ENCODE results near the gene ZNF783. TPM values are rescaled to one million over a fixed set of nuclear protein-coding genes. Genes with fewer than 3 reads are reported as not detected.

The ZNF783 gene
- total and polyA plus RNA-seq, 2 of the 8 experiments (the other 6 are each of a cell fraction or from before 2014, with no cell fraction given): 7.3 to 8.2 TPM

- H2BK20ac ChIP-seq (ENCODE audit: low read length): no peak overlapping the region
- H2BK120ac ChIP-seq (replicated peaks; ENCODE audit: low read depth, low read length): no peak overlapping the region
- POLR2A ChIA-PET (ENCODE audit: partially characterized antibody): interaction anchor here (0.6 kb wide), 1 partner anchor 24 kb away, joined by 3 read pairs; no protein-coding TSS in a partner anchor
- no peaks in the 10 kb centered on the region for H3K9me3 ChIP-seq (ENCODE audit: insufficient read depth in 2 of 2, low read depth in 1 of 2, low read length in 1 of 2)
- peaks cover 9 to 42% (median 32%) of the 10 kb centered on the region in 4 experiments for H3K36me3 ChIP-seq (ENCODE audit: control insufficient read depth in 2 of 4, insufficient read depth in 4 of 4, low read length in 3 of 4)
- H3K27me3 ChIP-seq (replicated peaks in 1 of 4; ENCODE audit: control insufficient read depth in 3 of 4, extremely low read depth in 1 of 4, insufficient read depth in 3 of 4, low read length in 3 of 4): peaks cover 0 to 2% (median 1%) of the 10 kb centered on the region in 4 experiments; a peak in 1 of 7 replicates
- no peak overlapping the region for H4K91ac ChIP-seq (replicated peaks; ENCODE audit: insufficient read length, low read length)
- TF ChIP-seq CEBPB (IDR thresholded peaks at IDR 0.05; ENCODE audit: low read depth, low read length) (no peak), NANOG (IDR thresholded peaks at IDR 0.05; ENCODE audit: insufficient read depth, low read depth, low read length, poor library complexity, severe bottlenecking) (no peak), EP300 (IDR thresholded peaks at IDR 0.05; ENCODE audit: borderline replicate concordance in 1 of 2, low read depth in 2 of 2, low read length in 2 of 2) (no peak), JUN (IDR thresholded peaks at IDR 0.05; ENCODE audit: low read depth, low read length) (no peak), YY1 (IDR thresholded peaks at IDR 0.05; ENCODE audit: low read depth, low read length) (no peak), EZH2 (IDR thresholded peaks at IDR 0.05; ENCODE audit: low read depth, low read length, severe bottlenecking) (no peak), SP1 (IDR thresholded peaks at IDR 0.05; ENCODE audit: low read depth, low read length) (no peak), ASH2L (IDR thresholded peaks at IDR 0.05; ENCODE audit: low read length) (no peak), EGR1 (IDR thresholded peaks at IDR 0.05; ENCODE audit: borderline replicate concordance, low read depth, low read length) (no peak)
- H2AK5ac ChIP-seq (ENCODE audit: low read depth, low read length): no peak overlapping the region
- no peak overlapping the region for H2BK15ac ChIP-seq (ENCODE audit: low read length)
- H3K4me2 ChIP-seq (ENCODE audit: insufficient read depth in 1 of 2, low read depth in 2 of 2, low read length in 2 of 2): no peak overlapping the region
- FAIRE-seq (no peak), DNase-seq (ENCODE audit: low read depth in 1 of 2, low spot score in 2 of 2) (no peak)
- no peak overlapping the region for H3K23ac ChIP-seq (ENCODE audit: insufficient read length)
- H3K4me3 ChIP-seq (ENCODE audit: extremely low read depth in 1 of 4, insufficient read depth in 2 of 4, low read depth in 3 of 4, low read length in 4 of 4): no peak overlapping the region
- no peak overlapping the region for H2BK12ac ChIP-seq (ENCODE audit: low read depth, low read length)
- no peak overlapping the region for H3K27ac ChIP-seq (ENCODE audit: low read depth, low read length)
- 94% methylated on average over 4 of the region's 4 CpGs; no CpG with 5 or more reads in 1 of the 2 experiments for WGBS, 2 experiments (ENCODE audit: extremely low coverage in 1 of 2, insufficient coverage in 1 of 2, insufficient read length in 1 of 2, insufficient replicate concordance in 2 of 2, low coverage in 1 of 2, low lambda C conversion rate in 2 of 2, missing lambda C conversion rate in 1 of 2)
- H4K8ac ChIP-seq (ENCODE audit: extremely low read depth, insufficient read depth, low read length): no peak overlapping the region; the same call in 1 of the 2 replicates
- CTCF ChIA-PET (ENCODE audit: partially characterized antibody): interaction anchor here (1.0 to 1.4 kb wide), 2 partner anchors 9 to 13 kb away, joined by 3 read pairs; no protein-coding TSS in a partner anchor
- H3K56ac ChIP-seq (replicated peaks; ENCODE audit: insufficient read length, low read depth, low read length): no peak overlapping the region
- no peak overlapping the region for H2AFZ ChIP-seq (ENCODE audit: low read length)
- H3K9ac ChIP-seq (replicated peaks in 1 of 4; ENCODE audit: extremely low read depth in 1 of 4, low read depth in 3 of 4, low read length in 3 of 4): no peak overlapping the region
- H4K20me1 ChIP-seq (replicated peaks in 1 of 2; ENCODE audit: control insufficient read depth in 1 of 2, insufficient read depth in 2 of 2, low read length in 2 of 2): peaks cover 0 to 2% of the 10 kb centered on the region in 2 experiments
- no peaks in the 10 kb centered on the region for H3K79me2 ChIP-seq (ENCODE audit: control insufficient read depth in 1 of 2, insufficient read depth in 2 of 2, low read length in 2 of 2)
- no peaks in the 10 kb centered on the region for H3K4me1 ChIP-seq (replicated peaks in 1 of 4; ENCODE audit: control insufficient read depth in 3 of 4, insufficient read depth in 4 of 4, low read length in 3 of 4)
- H3K14ac ChIP-seq (ENCODE audit: insufficient read length): no peak overlapping the region
- no peak overlapping the region for H3K4ac ChIP-seq (replicated peaks; ENCODE audit: insufficient read length, low read depth, low read length)
- no peak overlapping the region for H4K5ac ChIP-seq (ENCODE audit: insufficient read length, low read depth, low read length)
- no peak overlapping the region for H3K18ac ChIP-seq (ENCODE audit: extremely low read depth, low read length)
- H3K23me2 ChIP-seq (ENCODE audit: low read depth, low read length): peaks cover 4% of the 10 kb centered on the region; the same call in 1 of the 2 replicates
- H3K79me1 ChIP-seq (ENCODE audit: low read depth, low read length): no peaks in the 10 kb centered on the region; the same call in 1 of the 2 replicates
- no peak overlapping the region for H2BK5ac ChIP-seq (ENCODE audit: low read depth, low read length)
Measured at GRCh38 chr7:149256568-149256967, 5.4 kb upstream of the ZNF783 start.

All from H1 (cell line).